A172 (cell line): Measurements from ENCODE around the gene MRPS35. TPM values are rescaled to one million over a fixed set of nuclear protein-coding genes. Genes with fewer than 3 reads are reported as not detected.
"Not testable (repeated sequence)": the region's sequence is repeated elsewhere in the genome, so short reads cannot be mapped to it uniquely, and the experiment has no call there.

Experiments
- DNase-seq: peaks from one replicate; pipeline ENCODE4 v3.0.0-alpha.2; 2015; ENCODE audit warnings: low spot score
- total RNA-seq: library from RNA; depleted of rRNA; stranded (reverse); fragments of >200 nt; shearing (Covaris generic); gene quantifications from 2 replicates; pipeline ENCODE4 v1.2.3, GENCODE V29; 2014

The MRPS35 gene
- total RNA-seq, 1 experiment from 2014 or later, result 106 TPM

- no peak for DNase-seq
Measured at GRCh38 chr12:27709212-27709931, 1.3 kb upstream of the MRPS35 start.

GRCh38 chr12:27709932-27710591, 570 bp upstream of the MRPS35 start:
- DNase-seq, result peak; percentile 32

GRCh38 chr12:27711317-27711682, 668 bp downstream of the MRPS35 start:
- DNase-seq, result peak; percentile 9

GRCh38 chr12:27711967-27712366, 1.3 kb downstream of the MRPS35 start:
- DNase-seq, result no peak

GRCh38 chr12:27723212-27723611, 12.6 kb downstream of the MRPS35 start:
- no peak for DNase-seq

- no peak for DNase-seq
Measured at GRCh38 chr12:27730097-27730588, 19.5 kb downstream of the MRPS35 start.

GRCh38 chr12:27732281-27732680, 21.6 kb downstream of the MRPS35 start:
- peak; percentile 3 for DNase-seq

- DNase-seq, result peak; percentile 20
Measured at GRCh38 chr12:27733052-27733656, 22.5 kb downstream of the MRPS35 start.

- no peak for DNase-seq
Measured at GRCh38 chr12:27733791-27734190, 23.2 kb downstream of the MRPS35 start.

- DNase-seq, result not testable (repeated sequence)
Measured at GRCh38 chr12:27734321-27734720, 23.7 kb downstream of the MRPS35 start.

- DNase-seq, result no peak
Measured at GRCh38 chr12:27743601-27744000, 33.0 kb downstream of the MRPS35 start.

GRCh38 chr12:27745734-27746133, 35.1 kb downstream of the MRPS35 start:
- not testable (repeated sequence) for DNase-seq

GRCh38 chr12:27747111-27747820, 36.6 kb downstream of the MRPS35 start:
- no peak for DNase-seq

- no peak for DNase-seq
Measured at GRCh38 chr12:27751386-27752047, 40.9 kb downstream of the MRPS35 start.

- DNase-seq, result no peak
Measured at GRCh38 chr12:27754795-27755194, 44.2 kb downstream of the MRPS35 start.

- DNase-seq, result no peak
Measured at GRCh38 chr12:27756670-27757195, 46.1 kb downstream of the MRPS35 start.

GRCh38 chr12:27762757-27763156, 52.1 kb downstream of the MRPS35 start:
- no peak for DNase-seq

- DNase-seq, result no peak
Measured at GRCh38 chr12:27766587-27766986, 56.0 kb downstream of the MRPS35 start.

GRCh38 chr12:27769142-27769673, 58.6 kb downstream of the MRPS35 start:
- DNase-seq, result no peak

- DNase-seq, result no peak
Measured at GRCh38 chr12:27771481-27772327, 61.1 kb downstream of the MRPS35 start.
